ENCODE results near the gene REV3L. TPM values are rescaled to one million over a fixed set of nuclear protein-coding genes. Genes with fewer than 3 reads are reported as not detected.

REV3L gene
- total RNA-seq, 3 donors from 2014 or later (not counting 1 experiment from before 2014, with no cell fraction given) = 18.1 to 25.5 (median 22.7) TPM

GRCh38 chr6:111260570-111261298 lies 222.3 kb downstream of the REV3L start:
- Histone ChIP-seq H3K4me1 (ENCODE audit: control insufficient read depth, insufficient read depth, low read length) (peaks cover 17% of the 10 kb centered on the region), H3K36me3 (ENCODE audit: control insufficient read depth, insufficient read depth, low read length) (peaks cover 12% of the 10 kb centered on the region), H3K27ac (ENCODE audit: low read length) (no peak overlapping the region), H3K4me3 (ENCODE audit: low read length) (no peak overlapping the region), H3K27me3 (ENCODE audit: control insufficient read depth, insufficient read depth, low read length) (no peaks in the 10 kb centered on the region), H3K9me3 (ENCODE audit: control insufficient read depth, insufficient read depth, low read length) (no peaks in the 10 kb centered on the region)
- Mint-ChIP-seq H3K4me3 (peak overlapping the region; percentile 84), H3K9me3 (no peaks in the 10 kb centered on the region), H3K27ac (peak overlapping the region; percentile 86 to 87), H3K27me3 (ENCODE audit: low read depth in 2 of 2) (no peaks in the 10 kb centered on the region), H3K4me1 (peaks cover 9 to 20% of the 10 kb centered on the region in 2 donors), H3K36me3 (no peaks in the 10 kb centered on the region)
- no peak for TF ChIP-seq CTCF (IDR thresholded peaks at IDR 0.05)
- ATAC-seq = no peak
- DNase-seq = peak in 1 of 2 donors; percentile 8
- intact Hi-C loops (cut with micrococcal nuclease) = no loop called here
- 97% methylated on average over 9 of the region's 12 CpGs for WGBS (ENCODE audit: insufficient coverage)

DNA sequence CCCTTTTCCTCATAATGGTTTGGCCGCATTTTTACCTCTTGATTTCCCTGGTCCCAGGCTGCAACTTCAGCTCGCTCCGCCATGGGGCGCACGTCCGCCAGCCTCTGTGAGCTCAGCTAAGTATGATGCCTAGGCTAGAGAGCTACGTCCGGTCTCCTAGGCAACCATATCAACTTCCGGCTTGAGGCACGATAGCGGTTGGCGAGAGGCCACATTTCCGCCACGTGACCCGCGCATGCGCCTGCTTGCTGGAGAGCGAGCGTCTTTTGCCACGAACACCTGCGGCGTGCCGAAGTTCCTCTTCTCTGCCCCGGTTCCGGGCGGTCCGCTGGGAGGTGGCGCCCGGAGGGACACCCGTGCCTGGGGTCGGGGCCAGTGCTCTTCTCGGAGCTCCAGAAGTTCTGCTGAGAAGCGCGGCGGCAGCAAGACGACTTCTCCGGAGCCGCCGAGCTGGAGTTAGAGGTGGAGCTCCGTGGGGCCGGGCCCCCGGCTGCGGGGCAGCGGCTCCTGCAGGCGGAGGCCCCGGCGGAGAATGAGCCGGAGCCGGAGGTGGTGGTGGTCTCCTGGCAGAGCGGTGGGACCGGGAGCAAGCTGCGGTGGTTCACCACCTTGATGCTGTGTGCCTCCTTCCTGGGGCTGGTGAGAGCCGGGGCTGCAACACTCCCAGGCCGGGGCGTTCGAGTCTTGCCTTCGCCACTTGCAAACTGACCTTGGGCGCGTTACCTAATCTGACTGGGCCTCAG lies 223.8 kb downstream of the REV3L start:
- Histone ChIP-seq H3K4me1 (ENCODE audit: control insufficient read depth, insufficient read depth, low read length) (peaks cover 17% of the 10 kb centered on the region), H3K36me3 (ENCODE audit: control insufficient read depth, insufficient read depth, low read length) (peaks cover 9% of the 10 kb centered on the region), H3K9me3 (ENCODE audit: control insufficient read depth, insufficient read depth, low read length) (no peaks in the 10 kb centered on the region), H3K4me3 (ENCODE audit: low read length) (peak overlapping the region; percentile 70), H3K27ac (ENCODE audit: low read length) (peak overlapping the region; percentile 91), H3K27me3 (ENCODE audit: control insufficient read depth, insufficient read depth, low read length) (no peaks in the 10 kb centered on the region)
- Mint-ChIP-seq H3K9me3 (no peaks in the 10 kb centered on the region), H3K27me3 (ENCODE audit: low read depth in 2 of 2) (peaks cover 4 to 8% of the 10 kb centered on the region in 2 donors), H3K27ac (peak overlapping the region; percentile 86 to 87), H3K4me3 (peak overlapping the region; percentile 84), H3K36me3 (no peaks in the 10 kb centered on the region), H3K4me1 (peaks cover 9 to 20% of the 10 kb centered on the region in 2 donors)
- TF ChIP-seq CTCF (IDR thresholded peaks at IDR 0.05) = peak; percentile 81
- under 1% methylated on average over 59 of the region's 59 CpGs for WGBS (ENCODE audit: insufficient coverage)
- DNase-seq (peak; percentile 99 to 100), ATAC-seq (peak; percentile 94 to 100 (median 97))
- intact Hi-C loops (cut with micrococcal nuclease) = loop anchor here (1.0 to 10.0 kb wide), 6 partner anchors 224 to 828 kb away; partner anchors contain the start of genes FAM229B, FYN, REV3L and TUBE1

DNA sequence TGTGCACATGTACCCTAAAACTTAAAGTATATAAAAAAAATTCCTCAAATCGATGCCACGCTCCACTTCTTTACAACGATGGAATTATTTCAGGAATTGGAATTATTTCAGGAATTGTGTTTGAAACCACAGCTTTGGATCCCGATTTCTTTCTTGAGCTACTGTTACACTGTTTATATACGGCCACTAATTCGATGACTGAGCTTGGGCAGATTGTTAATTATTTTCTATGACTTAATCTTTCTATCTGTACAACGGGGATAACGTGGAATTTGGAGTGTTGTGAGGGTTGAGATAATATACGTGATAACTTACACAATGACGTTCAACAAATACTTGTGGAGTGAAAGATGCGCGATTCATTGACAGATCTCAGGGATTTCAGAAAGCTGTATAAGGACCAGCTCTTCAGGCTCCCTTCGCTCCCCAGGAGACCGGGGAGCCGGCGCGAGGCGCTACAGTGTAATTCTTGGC lies 224.4 kb downstream of the REV3L start:
- ATAC-seq (peak in 1 of 3 donors; percentile 9), DNase-seq (no peak)
- H3K27me3 Mint-ChIP-seq (ENCODE audit: low read depth in 2 of 2) = peaks cover 10 to 14% of the 10 kb centered on the region in 2 donors
- peaks cover 3% of the 10 kb centered on the region for H3K36me3 ChIP-seq (ENCODE audit: control insufficient read depth, insufficient read depth, low read length)
- H3K27me3 ChIP-seq (ENCODE audit: control insufficient read depth, insufficient read depth, low read length) = no peaks in the 10 kb centered on the region
- H3K27ac Mint-ChIP-seq = peak overlapping the region; percentile 86 to 87
- H3K9me3 ChIP-seq (ENCODE audit: control insufficient read depth, insufficient read depth, low read length) = no peaks in the 10 kb centered on the region
- H3K4me1 Mint-ChIP-seq = peaks cover 9 to 20% of the 10 kb centered on the region in 2 donors
- peaks cover 17% of the 10 kb centered on the region for H3K4me1 ChIP-seq (ENCODE audit: control insufficient read depth, insufficient read depth, low read length)
- TF ChIP-seq CTCF (IDR thresholded peaks at IDR 0.05) = no peak
- peak overlapping the region; percentile 67 for H3K27ac ChIP-seq (ENCODE audit: low read length)
- no peak overlapping the region for H3K4me3 ChIP-seq (ENCODE audit: low read length)
- intact Hi-C loops (cut with micrococcal nuclease) = loop anchor here (1.0 to 10.0 kb wide), 6 partner anchors 225 to 829 kb away; partner anchors contain the start of genes FAM229B, FYN, REV3L and TUBE1
- WGBS (ENCODE audit: insufficient coverage) = 24% methylated on average over 17 of the region's 18 CpGs
- H3K9me3 Mint-ChIP-seq = no peaks in the 10 kb centered on the region
- H3K36me3 Mint-ChIP-seq = no peaks in the 10 kb centered on the region
- peak overlapping the region; percentile 84 for H3K4me3 Mint-ChIP-seq

All from natural killer cell (primary cell).